Upper lobe of right lung (tissue), 1 donor: ENCODE data around the gene EBPL. TPM values are rescaled to one million over a fixed set of nuclear protein-coding genes. Genes with fewer than 3 reads are reported as not detected.
A peak's percentile ranks its signal among the peaks of the same experiment; 100 is the strongest.
"Not testable (repeated sequence)": the region's sequence is repeated elsewhere in the genome, so short reads cannot be mapped to it uniquely, and the experiment has no call there.

Experiments
- ATAC-seq: fragments of 200-7000 bp; cut with Tn5 transposase; one replicate; pipeline ENCODE4 v1.9.1; 2020; ENCODE audit warnings: mild to moderate bottlenecking, moderate library complexity
- DNase-seq: peaks from one replicate; pipeline ENCODE4 v3.0.0-alpha.2; 2020
- H3K27ac ChIP-seq: fragments of 200-600 bp; one replicate; pipeline ENCODE4 v1.8.0; 2022
- H3K27me3 ChIP-seq: fragments of 200-600 bp; one replicate; pipeline ENCODE4 v1.8.0; 2022; ENCODE audit warnings: mild to moderate bottlenecking
- H3K36me3 ChIP-seq: fragments of 200-600 bp; one replicate; pipeline ENCODE4 v1.8.0; 2022
- H3K4me1 ChIP-seq: fragments of 200-600 bp; one replicate; pipeline ENCODE4 v1.8.0; 2022
- H3K4me3 ChIP-seq: fragments of 200-600 bp; one replicate; pipeline ENCODE4 v1.8.0; 2022; ENCODE audit warnings: mild to moderate bottlenecking
- H3K9me3 ChIP-seq: fragments of 200-600 bp; one replicate; pipeline ENCODE4 v1.8.0; 2022
- CTCF ChIP-seq: fragments of 200-600 bp; IDR thresholded peaks from one replicate; pipeline ENCODE4 v1.8.0; 2022; ENCODE audit warnings: antibody characterized with exemption
- intact Hi-C: fragments of 100-400 bp; cut with DNase I; formaldehyde crosslinking; loops from one replicate; pipeline ENCODE4 v1.11.0; 2022
- total RNA-seq: library from RNA; stranded (reverse); fragmentation: NEBNext Ultra II Directional; extraction: Animal tissue kit (Norgen Biotek cat#: 25700); gene quantifications from one replicate; pipeline ENCODE4 v1.2.1, GENCODE V29; 2021
- donor health status: DM: no; HTN: yes; CAD: no; lungs with severe emphysema.

Gene EBPL
- total RNA-seq, 1 donor from 2014 or later = 48.0 TPM

DNA sequence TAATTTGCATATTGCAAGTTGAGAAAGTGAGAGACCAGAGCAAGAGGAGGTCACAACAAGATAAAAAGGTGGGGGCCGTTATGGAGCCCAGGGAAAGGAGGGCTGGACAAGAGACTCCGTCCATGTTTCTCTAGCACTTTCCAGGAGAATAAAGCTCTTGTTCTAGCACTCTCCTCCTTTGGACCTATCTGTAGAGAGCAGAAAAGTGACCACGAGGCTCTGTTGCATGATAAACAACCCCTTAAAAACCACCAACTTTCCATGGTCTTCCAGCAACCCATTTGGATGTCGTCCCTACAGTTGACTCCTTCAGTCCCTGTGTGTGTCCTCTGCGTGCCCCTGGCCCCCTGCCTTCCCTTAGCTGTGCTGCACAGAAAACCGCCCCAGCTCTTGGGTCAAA lies 67.1 kb downstream of the EBPL start:
- H3K9me3 ChIP-seq = no peaks in the 10 kb centered on the region
- no peak overlapping the region for H3K4me3 ChIP-seq
- no peaks in the 10 kb centered on the region for H3K27me3 ChIP-seq
- intact Hi-C loops = no loop called here
- no peak overlapping the region for H3K27ac ChIP-seq
- ATAC-seq (no peak), DNase-seq (no peak)
- no peaks in the 10 kb centered on the region for H3K36me3 ChIP-seq
- peaks cover under 1% of the 10 kb centered on the region for H3K4me1 ChIP-seq
- no peak for TF ChIP-seq CTCF

- H3K4me1 ChIP-seq = no peaks in the 10 kb centered on the region
- intact Hi-C loops = no loop called here
- H3K36me3 ChIP-seq = no peaks in the 10 kb centered on the region
- DNase-seq (no peak), ATAC-seq (no peak)
- H3K27me3 ChIP-seq = no peaks in the 10 kb centered on the region
- H3K9me3 ChIP-seq = no peaks in the 10 kb centered on the region
- no peak for TF ChIP-seq CTCF
- no peak overlapping the region for H3K27ac ChIP-seq
- no peak overlapping the region for H3K4me3 ChIP-seq
Observed at GRCh38 chr13:49622174-49622946, 68.9 kb downstream of the EBPL start.

DNA sequence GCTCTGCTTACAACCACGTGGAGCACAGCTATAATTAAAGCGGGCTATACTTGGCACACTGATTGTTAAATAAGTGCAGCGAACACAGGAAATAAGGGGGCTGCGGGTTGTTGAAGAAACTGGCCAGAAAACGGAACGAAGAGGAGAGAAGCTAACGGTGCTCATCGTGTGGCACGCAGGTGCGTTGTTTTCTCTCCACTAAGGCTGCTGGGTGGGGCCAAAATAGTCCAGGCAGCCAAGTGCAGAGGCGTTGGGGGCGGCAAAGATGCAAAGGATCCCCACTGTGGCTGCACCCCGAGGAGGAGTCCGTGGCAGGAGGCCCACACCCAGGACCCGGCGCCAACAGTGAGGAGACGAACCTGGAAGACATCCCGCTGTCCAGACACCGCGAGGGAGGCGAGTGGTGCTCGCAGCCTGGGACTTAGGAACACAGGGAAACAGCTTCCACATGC lies 71.1 kb downstream of the EBPL start:
- intact Hi-C loops = no loop called here
- ATAC-seq (no peak), DNase-seq (no peak)
- Histone ChIP-seq H3K4me3 (no peak overlapping the region), H3K9me3 (no peaks in the 10 kb centered on the region), H3K27ac (no peak overlapping the region), H3K36me3 (no peaks in the 10 kb centered on the region), H3K27me3 (no peaks in the 10 kb centered on the region), H3K4me1 (peaks cover 11% of the 10 kb centered on the region)
- no peak for TF ChIP-seq CTCF

DNA sequence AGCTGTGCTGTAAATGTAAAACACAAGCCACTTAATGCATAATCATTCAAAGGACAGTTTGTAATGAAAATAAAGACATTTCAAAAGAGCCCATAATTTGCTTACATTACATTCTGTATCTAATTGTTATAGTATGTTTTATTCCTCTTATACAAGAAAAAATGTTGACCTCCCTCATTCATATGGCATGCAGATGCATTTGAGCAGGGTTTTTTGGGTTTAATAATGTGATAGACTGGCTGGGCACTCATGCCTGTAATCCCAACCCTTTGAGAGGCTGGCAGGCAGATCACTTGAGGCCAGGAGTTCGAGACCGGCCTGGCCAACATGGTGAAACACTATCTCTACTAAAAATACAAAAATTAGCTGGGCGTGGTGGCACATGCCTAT lies 74.6 kb downstream of the EBPL start:
- H3K36me3 ChIP-seq = no peaks in the 10 kb centered on the region
- peaks cover 11% of the 10 kb centered on the region for H3K4me1 ChIP-seq
- H3K27ac ChIP-seq = peak overlapping the region; percentile 20
- intact Hi-C loops = no loop called here
- no peak for TF ChIP-seq CTCF
- no peak overlapping the region for H3K4me3 ChIP-seq
- ATAC-seq (no peak), DNase-seq (no peak)
- H3K9me3 ChIP-seq = no peaks in the 10 kb centered on the region
- no peaks in the 10 kb centered on the region for H3K27me3 ChIP-seq

DNA sequence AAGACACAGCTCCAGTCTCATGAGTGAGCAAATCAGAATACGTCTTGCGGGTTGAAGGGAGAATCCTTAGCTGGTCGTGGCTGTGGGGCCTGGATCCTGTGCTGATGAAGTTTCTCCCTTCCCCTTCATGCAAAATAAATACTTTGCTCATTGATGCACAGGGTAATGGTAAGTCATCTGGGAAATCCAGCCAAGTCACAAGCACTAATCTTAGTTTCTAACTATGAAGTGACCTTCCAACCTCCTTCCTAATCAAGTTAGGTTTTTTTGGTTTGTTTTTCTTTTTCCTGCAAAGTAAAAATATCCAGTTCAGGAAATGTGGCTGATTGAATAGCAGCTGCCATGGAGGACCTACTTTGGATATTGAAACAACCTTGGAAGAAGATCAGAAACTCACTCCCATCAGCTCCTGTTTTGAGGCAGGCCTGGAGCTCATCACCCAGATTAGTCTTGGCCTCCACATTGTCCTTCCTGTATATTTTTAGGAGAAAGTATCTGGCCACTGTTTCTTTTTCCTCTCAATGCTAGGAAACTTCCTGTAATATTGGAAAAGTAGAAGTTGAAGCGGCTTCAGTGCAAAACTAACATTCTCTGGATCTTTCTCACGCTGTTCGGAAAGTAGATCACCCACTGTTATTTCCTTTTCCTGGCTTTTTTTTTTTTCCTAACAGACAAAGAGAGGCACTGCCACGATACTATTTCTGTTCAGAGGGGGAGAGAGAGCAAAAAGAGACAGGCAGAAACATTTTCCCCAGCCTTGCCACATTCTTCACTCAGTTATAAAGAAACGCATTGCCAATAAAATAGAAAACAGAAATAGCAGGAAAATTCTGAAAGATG lies 75.2 kb downstream of the EBPL start:
- no peak overlapping the region for H3K4me3 ChIP-seq
- DNase-seq (no peak), ATAC-seq (no peak)
- intact Hi-C loops = no loop called here
- H3K4me1 ChIP-seq = peaks cover 11% of the 10 kb centered on the region
- no peaks in the 10 kb centered on the region for H3K36me3 ChIP-seq
- no peaks in the 10 kb centered on the region for H3K27me3 ChIP-seq
- H3K9me3 ChIP-seq = no peaks in the 10 kb centered on the region
- no peak for TF ChIP-seq CTCF
- H3K27ac ChIP-seq = peak overlapping the region; percentile 20

DNA sequence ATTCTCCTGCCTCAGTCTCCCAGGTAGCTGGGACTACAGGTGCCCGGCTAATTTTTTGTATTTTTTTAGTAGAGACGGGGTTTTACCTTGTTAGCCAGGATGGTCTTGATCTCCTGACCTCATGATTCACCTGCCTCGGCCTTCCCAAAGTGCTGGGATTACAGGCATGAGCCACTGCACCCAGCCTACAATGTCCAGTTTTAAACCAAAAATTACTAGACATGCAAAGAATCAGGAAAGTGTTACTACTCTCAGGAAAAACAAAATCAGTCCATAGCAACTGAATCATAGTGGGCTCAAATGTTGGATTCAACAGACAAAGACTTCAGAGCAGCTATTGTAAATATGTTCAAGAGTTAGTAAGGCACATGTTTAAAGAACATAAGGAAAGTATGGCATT lies 79.2 kb downstream of the EBPL start:
- H3K9me3 ChIP-seq, H3K27ac ChIP-seq, intact Hi-C loops, H3K36me3 ChIP-seq, ATAC-seq, H3K4me3 ChIP-seq, H3K27me3 ChIP-seq, DNase-seq: not testable (repeated sequence)
- H3K4me1 ChIP-seq = peaks cover 11% of the 10 kb centered on the region
